Adrenal gland (tissue), 12 donors: ENCODE results near the gene KCNJ6. TPM values are rescaled to one million over a fixed set of nuclear protein-coding genes. Genes with fewer than 3 reads are reported as not detected.

Experiments
- DNase-seq, 7 donors: peaks; one replicate each; pipeline ENCODE4 v3.0.0-alpha.2; 2019 to 2020
- H3K27ac ChIP-seq, 5 donors: fragments of 200-600 bp; sonication (generic) in 4 of 5; 1 replicate in 3 of 5; 2 replicates in 2 of 5; pipeline versions ENCODE4 v1.5.1 to v1.8.0; 2016 to 2020; ENCODE audit warnings: mild to moderate bottlenecking in 1 of 5
- H3K27me3 ChIP-seq: fragments of 200-600 bp; 2 replicates; pipeline ENCODE4 v1.8.0; 2021
- H3K36me3 ChIP-seq, 2 donors: fragments of 200-600 bp; replicated peaks in 1 of 2; 1 replicate in 1 of 2; 2 replicates in 1 of 2; pipeline versions ENCODE4 v1.5.1 to v1.8.0; 2018 to 2022
- H3K4me1 ChIP-seq, 2 donors: fragments of 200-600 bp; replicated peaks in 1 of 2; 1 replicate in 1 of 2; 2 replicates in 1 of 2; pipeline versions ENCODE4 v1.5.1 to v1.8.0; 2018 to 2021
- H3K4me3 ChIP-seq, 4 donors: fragments of 200-600 bp; sonication (generic) in 3 of 4; one replicate each; pipeline ENCODE4 v1.5.1; 2016 to 2018
- H3K9me3 ChIP-seq, 3 donors: fragments of 200-600 bp; sonication (generic) in 1 of 3; replicated peaks in 1 of 3; 1 replicate in 2 of 3; 2 replicates in 1 of 3; pipeline versions ENCODE4 v1.5.1 to v1.8.0; 2016 to 2021
- CTCF ChIP-seq, 6 experiments: fragments of 450-650 bp in 4 of 6; fragments of 200-600 bp in 2 of 6; sonication (generic) in 1 of 6; IDR thresholded peaks; 1 replicate in 5 of 6; 2 replicates in 1 of 6; pipeline versions ENCODE4 v1.5.1 to v1.8.0; 2016 to 2021; ENCODE audit warnings: antibody characterized with exemption in 6 of 6, mild to moderate bottlenecking in 2 of 6, moderate library complexity in 1 of 6
- POLR2A ChIP-seq, 2 donors: fragments of 450-650 bp; IDR thresholded peaks; one replicate each; pipeline ENCODE4 v1.6.1; 2017; ENCODE audit warnings: antibody characterized with exemption in 2 of 2, mild to moderate bottlenecking in 2 of 2, moderate library complexity in 1 of 2
- WGBS, 4 donors: extraction: QIAGEN DNeasy Blood & Tissue Kit in 2 of 4; methylation state at CpG; one replicate each; pipeline versions ENCODE4 v1.1.5 to v1.1.7; 2013 to 2017; 5-methylcytosine and 5-hydroxymethylcytosine counted together
- intact Hi-C, 2 donors: fragments of 100-400 bp; cut with DNase I; formaldehyde crosslinking; loops; one replicate each; pipeline versions ENCODE4 v1.14.1 to v1.15.0; 2022 to 2023
- polyA plus RNA-seq, 3 donors: library from polyadenylated mRNA; stranded (reverse); fragments of 200-250 nt in 2 of 3; fragments of 350-450 nt in 1 of 3; fragmentation: Illumina TruSeq in 1 of 3; extraction: RNeasy Lipid Tissue Mini Kit (QIAGEN cat#74804) in 1 of 3; gene quantifications; one replicate each; pipeline ENCODE4 v1.2.3, GENCODE V29; 2013 to 2014
- total RNA-seq, 9 donors: library from RNA; depleted of rRNA in 4 of 9; stranded (reverse); fragments of >200 nt in 4 of 9; fragments of 120-200 nt in 1 of 9; fragmentation: NEBNext Ultra II Directional in 1 of 9; extraction: Animal tissue kit (Norgen Biotek cat#: 25700) in 1 of 9; gene quantifications; one replicate each; pipeline versions ENCODE4 v1.1.0 to v1.2.4, GENCODE V29; 2013 to 2023
- donor health status: healthy with polysubstance abuse.
- donor health status: Bipolar disorder and iron deficiency.
- donor health status: DM: yes; HTN: yes; CAD: no.
- donor health status: DM: no; HTN: no; CAD: no.
- donor health status: DM: no; HTN: no; CAD: no.
- donor health status: DM: yes; HTN: yes; CAD: no.

KCNJ6 gene
- total and polyA plus RNA-seq, 12 donors: 0.03 to 0.60 (median 0.07) TPM; not detected in 4

- peak in 1 of 7 donors; percentile 37 for DNase-seq
- intact Hi-C loops: no loop called here
- peaks cover 4 to 18% of the 10 kb centered on the region in 2 donors for H3K4me1 ChIP-seq
- H3K36me3 ChIP-seq: no peaks in the 10 kb centered on the region
- H3K27me3 ChIP-seq: no peaks in the 10 kb centered on the region
- 89 to 94% (median 92%) methylated on average over 11 of the region's 11 CpGs for WGBS, 4 donors
- H3K9me3 ChIP-seq: no peaks in the 10 kb centered on the region
- H3K27ac ChIP-seq: no peak overlapping the region
- H3K4me3 ChIP-seq: no peak overlapping the region
- TF ChIP-seq POLR2A (IDR thresholded peaks at IDR 0.05) (no peak), CTCF (IDR thresholded peaks at IDR 0.05) (no peak)
Observed at GRCh38 chr21:37561941-37562919, 354.0 kb downstream of the KCNJ6 start.

DNA sequence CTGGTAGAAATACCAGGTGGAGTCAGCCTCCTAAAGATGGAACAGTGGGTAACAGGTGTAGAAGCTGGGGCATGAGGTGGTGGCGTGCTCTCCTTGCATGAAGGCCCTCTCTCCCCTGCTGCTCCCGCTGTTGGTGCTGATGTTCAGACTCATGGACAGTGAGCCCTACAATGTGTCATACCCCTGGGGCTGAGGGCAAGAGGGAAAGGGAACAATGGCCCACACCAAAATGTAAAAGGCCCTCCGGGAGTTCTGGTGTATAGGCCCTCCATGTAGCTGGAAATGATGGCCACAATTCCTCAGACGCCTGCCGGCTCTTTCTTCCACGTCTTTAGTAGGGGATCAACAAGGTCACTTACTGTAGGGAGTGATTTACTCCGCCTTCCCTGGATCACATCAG is 354.8 kb downstream of the KCNJ6 start:
- no peaks in the 10 kb centered on the region for H3K9me3 ChIP-seq
- intact Hi-C loops: no loop called here
- H3K27ac ChIP-seq: no peak overlapping the region
- peak in 1 of 7 donors; percentile 45 for DNase-seq
- 84 to 96% (median 91%) methylated on average over 6 to 7 of the region's 7 CpGs for WGBS, 4 donors
- H3K4me1 ChIP-seq: peaks cover 4 to 18% of the 10 kb centered on the region in 2 donors
- TF ChIP-seq CTCF (IDR thresholded peaks at IDR 0.05): no peak
- no peak for TF ChIP-seq POLR2A (IDR thresholded peaks at IDR 0.05)
- no peak overlapping the region for H3K4me3 ChIP-seq
- H3K36me3 ChIP-seq: no peaks in the 10 kb centered on the region
- H3K27me3 ChIP-seq: no peaks in the 10 kb centered on the region

GRCh38 chr21:37560385-37560784 is 355.9 kb downstream of the KCNJ6 start:
- Histone ChIP-seq H3K4me1 (peaks cover 4 to 18% of the 10 kb centered on the region in 2 donors), H3K27ac (no peak overlapping the region), H3K9me3 (no peaks in the 10 kb centered on the region), H3K27me3 (no peaks in the 10 kb centered on the region), H3K4me3 (no peak overlapping the region), H3K36me3 (no peaks in the 10 kb centered on the region)
- TF ChIP-seq CTCF (IDR thresholded peaks at IDR 0.05): no peak
- no peak for TF ChIP-seq POLR2A (IDR thresholded peaks at IDR 0.05)
- peak in 1 of 7 donors; percentile 45 for DNase-seq
- intact Hi-C loops: no loop called here
- WGBS, 4 donors: 84 to 92% (median 89%) methylated on average over 2 to 5 of the region's 5 CpGs

DNA sequence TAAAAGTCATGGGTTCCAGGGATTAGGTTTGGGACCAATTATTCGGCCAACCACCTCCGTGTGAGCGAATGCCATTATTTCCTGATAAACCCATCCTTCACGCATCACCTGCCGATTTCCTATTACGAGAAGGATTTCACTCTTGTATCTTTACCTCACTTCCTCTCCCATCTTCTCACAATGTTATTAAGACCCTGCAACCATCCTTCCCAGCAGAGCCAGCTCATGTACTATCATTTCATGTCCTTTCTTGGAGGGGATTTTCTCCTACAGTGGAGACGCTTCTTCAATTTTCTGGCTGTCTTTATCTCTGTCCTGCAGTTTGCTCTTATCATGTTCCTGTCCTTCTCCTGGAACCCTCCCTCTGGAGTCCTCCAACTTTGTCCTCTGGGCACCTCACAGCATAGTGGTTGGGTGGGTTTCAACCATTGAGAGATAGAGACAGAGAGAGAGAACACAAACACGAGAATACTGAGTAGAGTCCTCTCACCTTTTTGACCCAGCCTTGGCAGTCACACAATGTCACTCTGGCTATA is 357.5 kb downstream of the KCNJ6 start:
- no peak overlapping the region for H3K4me3 ChIP-seq
- H3K36me3 ChIP-seq: no peaks in the 10 kb centered on the region
- H3K27ac ChIP-seq: no peak overlapping the region
- no peak for TF ChIP-seq CTCF (IDR thresholded peaks at IDR 0.05)
- TF ChIP-seq POLR2A (IDR thresholded peaks at IDR 0.05): no peak
- intact Hi-C loops: no loop called here
- 81 to 90% (median 85%) methylated on average over 8 of the region's 8 CpGs for WGBS, 4 donors
- peaks cover 0 to 6% of the 10 kb centered on the region in 2 donors for H3K4me1 ChIP-seq
- H3K27me3 ChIP-seq: no peaks in the 10 kb centered on the region
- no peaks in the 10 kb centered on the region for H3K9me3 ChIP-seq
- no peak for DNase-seq
